Measurements from ENCODE around the gene TENM4.
"Not testable (repeated sequence)": the region's sequence is repeated elsewhere in the genome, so short reads cannot be mapped to it uniquely, and the experiment has no call there.

Gene TENM4

DNA sequence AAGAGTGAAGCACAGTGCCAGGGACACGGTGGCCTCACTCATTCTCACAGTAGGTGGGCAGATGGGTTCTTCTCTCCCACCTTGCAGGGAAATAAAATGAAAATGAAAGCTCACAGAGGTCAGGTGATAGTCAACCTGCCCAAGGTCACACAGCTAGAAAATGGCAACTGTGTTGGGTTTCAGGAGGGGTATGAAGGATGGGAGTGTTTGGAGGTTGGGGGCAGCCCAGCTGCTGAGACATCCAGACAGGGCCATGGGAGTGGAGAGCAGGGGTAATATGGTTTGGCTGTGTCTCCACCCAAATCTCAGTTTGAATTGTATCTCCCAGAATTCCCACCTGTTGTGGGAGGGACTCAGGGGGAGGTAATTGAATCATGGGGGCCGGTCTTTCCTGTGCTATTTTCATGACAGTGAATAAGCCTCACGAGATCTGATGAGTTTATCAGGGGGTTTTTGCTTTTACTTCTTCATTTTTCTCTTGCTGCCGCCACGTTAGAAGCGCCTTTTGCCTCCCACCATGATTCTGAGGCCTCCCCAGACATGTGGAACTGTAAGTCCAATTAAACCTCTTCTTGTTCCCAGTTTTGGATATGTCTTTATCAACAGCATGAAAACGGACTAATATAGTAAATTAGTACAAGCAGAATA is 247.0 kb downstream of the TENM4 start:
- Mint-ChIP-seq H3K9me3 (ENCODE audit: low read depth) (no peaks in the 10 kb centered on the region), H3K4me3 (no peak overlapping the region), H3K27ac (no peak overlapping the region), H3K27me3 (peaks cover 2% of the 10 kb centered on the region), H3K4me1 (ENCODE audit: low read depth) (no peaks in the 10 kb centered on the region), H3K36me3 (no peaks in the 10 kb centered on the region)

DNA sequence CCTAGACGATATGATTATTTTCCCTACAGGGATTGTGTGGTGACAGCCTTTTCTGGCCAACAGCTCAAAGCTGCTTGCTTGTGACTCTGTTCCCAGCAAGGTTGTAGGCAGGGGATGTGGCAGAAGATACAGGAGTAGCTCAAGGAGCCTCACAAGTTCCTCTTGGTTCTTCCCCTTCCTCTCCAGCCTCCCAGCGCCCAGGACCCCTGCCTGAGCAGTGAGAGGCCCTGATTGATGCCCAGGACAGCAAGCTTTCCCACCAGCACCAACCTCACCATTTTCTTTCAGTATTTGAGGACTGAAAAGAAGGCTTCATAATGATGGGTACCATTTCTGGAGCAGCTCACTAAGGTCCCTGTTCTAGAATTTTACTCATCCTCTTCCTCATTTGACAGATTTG is 248.0 kb downstream of the TENM4 start:
- Mint-ChIP-seq H3K4me3 (no peak overlapping the region), H3K36me3 (no peaks in the 10 kb centered on the region), H3K27ac (no peak overlapping the region), H3K27me3 (peaks cover 2% of the 10 kb centered on the region), H3K9me3 (ENCODE audit: low read depth) (no peaks in the 10 kb centered on the region), H3K4me1 (ENCODE audit: low read depth) (no peaks in the 10 kb centered on the region)

DNA sequence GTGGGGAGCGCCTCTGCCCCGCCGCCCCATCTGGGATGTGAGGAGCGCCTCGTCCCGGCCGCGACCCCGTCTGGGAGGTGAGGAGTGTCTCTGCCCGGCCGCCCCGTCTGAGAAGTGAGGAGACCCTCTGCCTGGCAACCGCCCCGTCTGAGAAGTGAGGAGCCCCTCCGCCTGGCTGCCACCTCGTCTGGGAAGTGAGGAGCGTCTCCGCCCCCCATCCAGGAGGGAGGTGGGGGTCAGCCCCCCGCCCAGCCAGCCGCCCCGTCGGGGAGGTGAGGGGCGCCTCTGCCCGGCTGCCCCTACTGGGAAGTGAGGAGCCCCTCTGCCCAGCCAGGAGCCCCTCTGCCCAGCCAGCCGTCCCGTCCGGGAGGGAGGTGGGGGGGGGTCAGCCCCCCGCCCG is 249.1 kb downstream of the TENM4 start:
- H3K4me3 Mint-ChIP-seq; H3K9me3 Mint-ChIP-seq (ENCODE audit: low read depth); H3K27ac Mint-ChIP-seq; H3K27me3 Mint-ChIP-seq; H3K36me3 Mint-ChIP-seq; H3K4me1 Mint-ChIP-seq (ENCODE audit: low read depth): not testable (repeated sequence)

DNA sequence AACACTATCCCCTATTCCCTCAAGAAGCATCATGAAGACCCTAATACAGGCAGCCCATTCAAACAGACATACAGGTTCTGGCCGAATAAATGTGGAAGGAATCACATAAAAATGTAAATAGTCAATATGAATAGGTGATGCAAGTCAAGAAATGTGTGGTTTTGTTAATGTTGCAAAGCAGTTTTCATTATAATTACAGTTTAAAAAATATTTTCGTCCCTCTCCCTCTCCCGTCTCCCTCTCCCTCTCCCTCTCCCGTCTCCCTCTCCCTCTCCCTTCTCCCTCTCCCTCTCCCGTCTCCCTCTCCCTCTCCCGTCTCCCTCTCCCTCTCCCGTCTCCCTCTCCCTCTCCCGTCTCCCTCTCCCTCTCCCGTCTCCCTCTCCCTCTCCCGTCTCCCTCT is 250.3 kb downstream of the TENM4 start:
- not testable (repeated sequence) for H3K27ac Mint-ChIP-seq; H3K9me3 Mint-ChIP-seq (ENCODE audit: low read depth); H3K4me3 Mint-ChIP-seq; H3K36me3 Mint-ChIP-seq; H3K4me1 Mint-ChIP-seq (ENCODE audit: low read depth); H3K27me3 Mint-ChIP-seq

DNA sequence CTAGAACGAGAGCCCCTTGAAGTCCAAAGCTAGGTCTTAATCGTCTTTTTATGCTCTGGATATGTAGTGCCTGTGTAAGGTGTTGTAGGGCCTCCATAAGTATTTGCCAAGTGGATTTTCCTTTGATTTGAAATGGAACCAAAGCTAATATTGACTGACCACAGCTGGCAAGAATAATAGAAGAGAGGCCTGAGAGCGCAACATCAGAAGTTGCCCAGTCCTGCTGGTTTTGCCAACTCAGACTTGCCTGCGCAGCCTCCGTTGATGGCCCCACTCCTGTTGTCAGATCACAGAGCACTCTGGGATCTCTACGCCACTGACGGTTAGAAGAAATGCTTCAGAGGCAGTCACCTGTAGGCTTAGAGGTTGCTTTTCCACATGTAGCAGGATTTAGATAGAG is 251.2 kb downstream of the TENM4 start:
- H3K4me3 Mint-ChIP-seq: no peak overlapping the region

DNA sequence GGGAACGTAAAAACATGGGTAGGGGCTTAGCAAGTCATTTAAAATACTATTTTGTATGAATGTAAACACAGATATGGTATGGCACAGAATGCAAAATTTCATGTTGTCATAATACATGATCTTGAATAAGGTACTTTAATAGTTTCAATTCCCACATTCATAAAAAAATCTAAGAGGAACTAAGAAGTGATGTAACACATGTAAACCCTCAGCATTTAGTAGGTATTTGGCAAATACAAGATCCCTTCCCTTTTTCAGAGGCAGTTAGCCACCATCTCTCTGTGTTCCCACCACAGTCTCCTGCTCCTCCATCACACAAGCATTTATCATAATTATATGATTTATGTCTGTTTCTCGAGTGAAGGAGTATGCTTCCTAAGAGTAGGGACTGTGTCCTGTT is 251.8 kb downstream of the TENM4 start:
- Mint-ChIP-seq H3K9me3 (ENCODE audit: low read depth) (no peaks in the 10 kb centered on the region), H3K36me3 (no peaks in the 10 kb centered on the region), H3K27ac (no peak overlapping the region), H3K4me1 (ENCODE audit: low read depth) (no peaks in the 10 kb centered on the region), H3K27me3 (no peaks in the 10 kb centered on the region), H3K4me3 (no peak overlapping the region)

More for the DNA sequence above, 251.2 kb downstream of the TENM4 start:
- H3K36me3 Mint-ChIP-seq: no peaks in the 10 kb centered on the region
- no peaks in the 10 kb centered on the region for H3K9me3 Mint-ChIP-seq (ENCODE audit: low read depth)
- H3K27me3 Mint-ChIP-seq: peaks cover 2% of the 10 kb centered on the region
- no peaks in the 10 kb centered on the region for H3K4me1 Mint-ChIP-seq (ENCODE audit: low read depth)
- H3K27ac Mint-ChIP-seq: no peak overlapping the region

- no peak overlapping the region for H3K27ac Mint-ChIP-seq
- H3K4me3 Mint-ChIP-seq: no peak overlapping the region
- no peaks in the 10 kb centered on the region for H3K9me3 Mint-ChIP-seq (ENCODE audit: low read depth)
- no peaks in the 10 kb centered on the region for H3K27me3 Mint-ChIP-seq
- no peaks in the 10 kb centered on the region for H3K36me3 Mint-ChIP-seq
- no peaks in the 10 kb centered on the region for H3K4me1 Mint-ChIP-seq (ENCODE audit: low read depth)
These were observed 254.2 kb downstream of the TENM4 start for GRCh38 chr11:79186669-79187068.

DNA sequence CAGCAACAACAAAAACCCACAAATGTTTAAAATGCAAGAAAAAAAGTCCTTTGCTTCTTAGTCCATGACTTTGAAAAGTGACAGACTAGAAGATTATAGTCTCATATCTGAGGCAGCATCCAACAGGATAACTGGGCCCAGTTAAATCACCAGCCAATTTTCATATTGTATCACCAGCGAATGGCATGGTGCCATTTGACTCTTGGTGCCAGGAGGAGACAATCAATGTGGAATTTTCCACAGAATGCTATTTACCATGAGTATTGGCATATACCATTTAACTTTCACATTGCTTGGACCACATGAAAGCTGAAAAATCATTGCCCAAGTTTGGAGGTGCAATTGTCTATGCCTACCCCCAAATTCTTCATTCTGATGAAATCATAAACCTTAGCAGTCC is 255.5 kb downstream of the TENM4 start:
- no peaks in the 10 kb centered on the region for H3K9me3 Mint-ChIP-seq (ENCODE audit: low read depth)
- no peak overlapping the region for H3K4me3 Mint-ChIP-seq
- H3K36me3 Mint-ChIP-seq: no peaks in the 10 kb centered on the region
- H3K27ac Mint-ChIP-seq: no peak overlapping the region
- H3K4me1 Mint-ChIP-seq (ENCODE audit: low read depth): no peaks in the 10 kb centered on the region
- no peaks in the 10 kb centered on the region for H3K27me3 Mint-ChIP-seq

GRCh38 chr11:79184285-79184684 is 256.5 kb downstream of the TENM4 start:
- Mint-ChIP-seq H3K9me3 (ENCODE audit: low read depth) (no peaks in the 10 kb centered on the region), H3K36me3 (no peaks in the 10 kb centered on the region), H3K4me3 (no peak overlapping the region), H3K27me3 (no peaks in the 10 kb centered on the region), H3K4me1 (ENCODE audit: low read depth) (no peaks in the 10 kb centered on the region), H3K27ac (no peak overlapping the region)

DNA sequence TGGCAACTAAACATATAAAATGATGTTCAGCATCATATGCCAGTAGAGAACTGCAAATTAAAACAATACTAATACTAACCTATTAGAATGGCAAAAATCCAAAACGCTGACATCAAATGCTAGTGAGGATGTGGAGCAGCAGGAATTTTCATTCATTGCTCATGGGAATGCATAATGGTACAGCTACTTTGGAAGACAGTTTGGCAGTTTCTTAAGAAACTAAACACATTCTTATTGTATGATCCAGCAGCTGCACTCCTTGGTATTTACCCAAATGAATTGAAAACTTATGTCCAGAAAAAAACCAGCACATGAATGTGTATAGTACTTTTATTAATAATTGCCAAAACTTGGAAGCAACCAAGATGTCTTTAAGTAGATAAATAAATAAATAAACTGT is 258.0 kb downstream of the TENM4 start:
- H3K36me3 Mint-ChIP-seq: no peaks in the 10 kb centered on the region
- no peaks in the 10 kb centered on the region for H3K4me1 Mint-ChIP-seq (ENCODE audit: low read depth)
- H3K27ac Mint-ChIP-seq: no peak overlapping the region
- no peaks in the 10 kb centered on the region for H3K9me3 Mint-ChIP-seq (ENCODE audit: low read depth)
- no peak overlapping the region for H3K4me3 Mint-ChIP-seq
- H3K27me3 Mint-ChIP-seq: peaks cover 3% of the 10 kb centered on the region

DNA sequence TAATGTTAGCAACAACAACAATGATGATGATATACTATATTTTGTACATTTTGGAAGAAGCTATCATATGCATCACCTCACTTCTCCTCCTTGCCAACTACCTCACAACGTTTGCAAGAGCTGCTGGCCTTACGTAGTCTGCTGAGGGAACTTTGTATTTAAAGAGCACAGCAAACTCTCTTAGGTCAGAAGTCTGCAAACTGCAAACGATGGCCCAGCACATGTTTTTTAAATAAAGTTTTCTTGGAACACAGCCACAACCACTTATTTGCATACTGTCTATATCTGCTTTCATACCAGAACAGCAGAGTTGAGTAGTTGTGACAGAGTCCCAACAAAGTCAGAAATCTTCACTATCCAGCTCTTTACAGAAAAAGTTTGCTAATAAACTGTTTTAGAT is 261.7 kb downstream of the TENM4 start:
- Mint-ChIP-seq H3K27me3 (peaks cover 10% of the 10 kb centered on the region), H3K4me1 (ENCODE audit: low read depth) (no peaks in the 10 kb centered on the region), H3K27ac (no peak overlapping the region), H3K36me3 (no peaks in the 10 kb centered on the region), H3K4me3 (no peak overlapping the region), H3K9me3 (ENCODE audit: low read depth) (no peaks in the 10 kb centered on the region)

- no peaks in the 10 kb centered on the region for H3K36me3 Mint-ChIP-seq
- no peak overlapping the region for H3K4me3 Mint-ChIP-seq
- H3K27ac Mint-ChIP-seq: no peak overlapping the region
- H3K4me1 Mint-ChIP-seq (ENCODE audit: low read depth): no peaks in the 10 kb centered on the region
- no peaks in the 10 kb centered on the region for H3K9me3 Mint-ChIP-seq (ENCODE audit: low read depth)
- peaks cover 10% of the 10 kb centered on the region for H3K27me3 Mint-ChIP-seq
These were observed 266.5 kb downstream of the TENM4 start for GRCh38 chr11:79174045-79175008.

- Mint-ChIP-seq H3K9me3 (ENCODE audit: low read depth) (no peaks in the 10 kb centered on the region), H3K4me3 (no peak overlapping the region), H3K4me1 (ENCODE audit: low read depth) (no peaks in the 10 kb centered on the region), H3K36me3 (no peaks in the 10 kb centered on the region), H3K27me3 (peaks cover 10% of the 10 kb centered on the region), H3K27ac (no peak overlapping the region)
These were observed 267.2 kb downstream of the TENM4 start for GRCh38 chr11:79173615-79174014.

DNA sequence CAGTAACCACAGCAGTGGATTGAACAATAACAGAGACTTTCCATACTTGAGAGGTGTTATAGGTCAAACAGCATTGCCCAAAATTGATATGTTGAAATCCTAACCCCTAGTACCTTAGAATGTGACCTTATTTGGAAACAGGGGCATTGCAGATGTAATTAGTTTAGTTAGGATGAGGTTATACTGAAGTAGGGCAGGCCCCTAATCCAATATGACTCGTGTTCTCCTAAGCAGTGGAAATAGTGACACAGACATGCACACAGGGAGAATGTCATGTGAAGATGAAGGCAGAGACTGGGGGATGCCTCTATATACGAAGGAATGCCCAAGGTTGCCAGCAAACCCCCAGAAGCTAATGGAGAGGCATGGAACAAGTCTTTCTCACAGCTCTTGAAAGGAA is 270.5 kb downstream of the TENM4 start:
- H3K27ac Mint-ChIP-seq: no peak overlapping the region
- H3K27me3 Mint-ChIP-seq: peaks cover 10% of the 10 kb centered on the region
- no peak overlapping the region for H3K4me3 Mint-ChIP-seq
- no peaks in the 10 kb centered on the region for H3K4me1 Mint-ChIP-seq (ENCODE audit: low read depth)
- H3K9me3 Mint-ChIP-seq (ENCODE audit: low read depth): no peaks in the 10 kb centered on the region
- no peaks in the 10 kb centered on the region for H3K36me3 Mint-ChIP-seq

DNA sequence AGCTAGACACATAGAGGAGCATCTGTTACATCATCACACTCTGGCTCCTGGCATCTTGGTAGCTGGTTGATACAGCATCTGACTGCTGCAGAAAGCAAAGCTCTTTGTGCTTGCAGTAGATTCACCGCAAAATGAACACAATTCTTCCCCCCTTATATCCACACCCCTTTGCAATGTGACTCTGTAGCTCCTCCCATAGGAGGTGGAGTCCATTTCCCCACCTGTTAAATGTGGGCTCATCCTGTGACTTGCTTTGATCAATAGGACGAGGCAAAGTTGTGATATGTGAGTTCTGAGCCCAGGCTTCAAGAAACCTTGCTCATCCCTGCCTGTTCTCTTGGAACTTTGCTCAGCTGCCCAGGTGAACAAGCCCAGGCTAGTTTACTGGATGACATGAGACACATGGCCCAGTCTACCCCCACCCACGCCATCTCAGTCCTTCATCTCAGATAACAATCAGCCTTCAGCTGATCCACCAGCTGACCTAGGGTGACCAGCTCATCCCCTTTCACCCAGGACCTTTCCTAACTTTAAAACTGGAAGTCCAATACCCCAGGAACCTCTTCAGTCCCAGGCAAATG is 272.2 kb downstream of the TENM4 start:
- Mint-ChIP-seq H3K27ac (no peak overlapping the region), H3K9me3 (ENCODE audit: low read depth) (no peaks in the 10 kb centered on the region), H3K4me3 (no peak overlapping the region), H3K4me1 (ENCODE audit: low read depth) (no peaks in the 10 kb centered on the region), H3K27me3 (peaks cover 10% of the 10 kb centered on the region), H3K36me3 (no peaks in the 10 kb centered on the region)
